Measurements from ENCODE around the gene FOXN3. TPM values are rescaled to one million over a fixed set of nuclear protein-coding genes. Genes with fewer than 3 reads are reported as not detected.

Gene FOXN3
- total and polyA plus RNA-seq, 2 experiments from 2014 or later, result 98.9 to 167 TPM

GRCh38 chr14:89411976-89412375 lies 5.1 kb downstream of the FOXN3 start:
- H3K36me3 Mint-ChIP-seq (ENCODE audit: low read depth), result peaks cover 87% of the 10 kb centered on the region
- Histone ChIP-seq H3K9me2 (ENCODE audit: insufficient read depth) (no peaks in the 10 kb centered on the region; the same call in 1 of the 2 replicates), H4K20me1 (replicated peaks; ENCODE audit: insufficient read depth) (peaks cover 70% of the 10 kb centered on the region), H3K27me3 (ENCODE audit: insufficient read depth) (no peaks in the 10 kb centered on the region), H3K4me1 (ENCODE audit: insufficient read depth) (peaks cover 79% of the 10 kb centered on the region), H3K4me2 (no peak overlapping the region), H3K4me3 (no peak overlapping the region), H3K27ac (ENCODE audit: low read depth) (0 out of 2 replicates have a peak overlapping the region, but pooled peaks have one; percentile 63), H3K36me3 (ENCODE audit: insufficient read depth) (peaks cover 26% of the 10 kb centered on the region), H3F3A (replicated peaks; ENCODE audit: low read depth) (peaks cover 22% of the 10 kb centered on the region; the same call in 1 of the 2 replicates), H3K79me2 (replicated peaks; ENCODE audit: insufficient read depth) (peaks cover 97% of the 10 kb centered on the region), H2AFZ (no peak overlapping the region)
- ATAC-seq (no peak), DNase-seq (ENCODE audit: low spot score) (no peak)
- peaks cover 13% of the 10 kb centered on the region for H3K27me3 Mint-ChIP-seq (ENCODE audit: insufficient read depth, low read depth, poor library complexity)
- H3K4me3 Mint-ChIP-seq, result no peak overlapping the region; the same call in 2 of the 3 replicates
- peaks cover 19% of the 10 kb centered on the region for H3K9me3 Mint-ChIP-seq
- TF ChIP-seq, protein P1, sequence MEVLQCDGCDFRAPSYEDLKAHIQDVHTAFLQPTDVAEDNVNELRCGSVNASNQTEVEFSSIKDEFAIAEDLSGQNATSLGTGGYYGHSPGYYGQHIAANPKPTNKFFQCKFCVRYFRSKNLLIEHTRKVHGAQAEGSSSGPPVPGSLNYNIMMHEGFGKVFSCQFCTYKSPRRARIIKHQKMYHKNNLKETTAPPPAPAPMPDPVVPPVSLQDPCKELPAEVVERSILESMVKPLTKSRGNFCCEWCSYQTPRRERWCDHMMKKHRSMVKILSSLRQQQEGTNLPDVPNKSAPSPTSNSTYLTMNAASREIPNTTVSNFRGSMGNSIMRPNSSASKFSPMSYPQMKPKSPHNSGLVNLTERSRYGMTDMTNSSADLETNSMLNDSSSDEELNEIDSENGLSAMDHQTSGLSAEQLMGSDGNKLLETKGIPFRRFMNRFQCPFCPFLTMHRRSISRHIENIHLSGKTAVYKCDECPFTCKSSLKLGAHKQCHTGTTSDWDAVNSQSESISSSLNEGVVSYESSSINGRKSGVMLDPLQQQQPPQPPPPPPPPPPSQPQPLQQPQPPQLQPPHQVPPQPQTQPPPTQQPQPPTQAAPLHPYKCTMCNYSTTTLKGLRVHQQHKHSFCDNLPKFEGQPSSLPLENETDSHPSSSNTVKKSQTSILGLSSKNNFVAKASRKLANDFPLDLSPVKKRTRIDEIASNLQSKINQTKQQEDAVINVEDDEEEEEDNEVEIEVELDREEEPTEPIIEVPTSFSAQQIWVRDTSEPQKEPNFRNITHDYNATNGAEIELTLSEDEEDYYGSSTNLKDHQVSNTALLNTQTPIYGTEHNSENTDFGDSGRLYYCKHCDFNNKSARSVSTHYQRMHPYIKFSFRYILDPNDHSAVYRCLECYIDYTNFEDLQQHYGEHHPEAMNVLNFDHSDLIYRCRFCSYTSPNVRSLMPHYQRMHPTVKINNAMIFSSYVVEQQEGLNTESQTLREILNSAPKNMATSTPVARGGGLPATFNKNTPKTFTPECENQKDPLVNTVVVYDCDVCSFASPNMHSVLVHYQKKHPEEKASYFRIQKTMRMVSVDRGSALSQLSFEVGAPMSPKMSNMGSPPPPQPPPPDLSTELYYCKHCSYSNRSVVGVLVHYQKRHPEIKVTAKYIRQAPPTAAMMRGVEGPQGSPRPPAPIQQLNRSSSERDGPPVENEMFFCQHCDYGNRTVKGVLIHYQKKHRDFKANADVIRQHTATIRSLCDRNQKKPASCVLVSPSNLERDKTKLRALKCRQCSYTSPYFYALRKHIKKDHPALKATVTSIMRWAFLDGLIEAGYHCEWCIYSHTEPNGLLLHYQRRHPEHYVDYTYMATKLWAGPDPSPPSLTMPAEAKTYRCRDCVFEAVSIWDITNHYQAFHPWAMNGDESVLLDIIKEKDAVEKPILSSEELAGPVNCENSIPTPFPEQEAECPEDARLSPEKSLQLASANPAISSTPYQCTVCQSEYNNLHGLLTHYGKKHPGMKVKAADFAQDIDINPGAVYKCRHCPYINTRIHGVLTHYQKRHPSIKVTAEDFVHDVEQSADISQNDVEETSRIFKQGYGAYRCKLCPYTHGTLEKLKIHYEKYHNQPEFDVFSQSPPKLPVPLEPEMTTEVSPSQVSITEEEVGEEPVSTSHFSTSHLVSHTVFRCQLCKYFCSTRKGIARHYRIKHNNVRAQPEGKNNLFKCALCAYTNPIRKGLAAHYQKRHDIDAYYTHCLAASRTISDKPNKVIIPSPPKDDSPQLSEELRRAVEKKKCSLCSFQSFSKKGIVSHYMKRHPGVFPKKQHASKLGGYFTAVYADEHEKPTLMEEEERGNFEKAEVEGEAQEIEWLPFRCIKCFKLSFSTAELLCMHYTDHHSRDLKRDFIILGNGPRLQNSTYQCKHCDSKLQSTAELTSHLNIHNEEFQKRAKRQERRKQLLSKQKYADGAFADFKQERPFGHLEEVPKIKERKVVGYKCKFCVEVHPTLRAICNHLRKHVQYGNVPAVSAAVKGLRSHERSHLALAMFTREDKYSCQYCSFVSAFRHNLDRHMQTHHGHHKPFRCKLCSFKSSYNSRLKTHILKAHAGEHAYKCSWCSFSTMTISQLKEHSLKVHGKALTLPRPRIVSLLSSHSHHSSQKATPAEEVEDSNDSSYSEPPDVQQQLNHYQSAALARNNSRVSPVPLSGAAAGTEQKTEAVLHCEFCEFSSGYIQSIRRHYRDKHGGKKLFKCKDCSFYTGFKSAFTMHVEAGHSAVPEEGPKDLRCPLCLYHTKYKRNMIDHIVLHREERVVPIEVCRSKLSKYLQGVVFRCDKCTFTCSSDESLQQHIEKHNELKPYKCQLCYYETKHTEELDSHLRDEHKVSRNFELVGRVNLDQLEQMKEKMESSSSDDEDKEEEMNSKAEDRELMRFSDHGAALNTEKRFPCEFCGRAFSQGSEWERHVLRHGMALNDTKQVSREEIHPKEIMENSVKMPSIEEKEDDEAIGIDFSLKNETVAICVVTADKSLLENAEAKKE (CRISPR knock-in tag; IDR thresholded peaks at IDR 0.05), result no peak
- TF ChIP-seq STAT1 (IDR thresholded peaks at IDR 0.05; ENCODE audit: unreplicated experiment) (no peak), NANOG (IDR thresholded peaks at IDR 0.05; ENCODE audit: borderline replicate concordance) (no peak), ZNF114 (CRISPR knock-in tag; IDR thresholded peaks at IDR 0.05) (no peak), REST (IDR thresholded peaks at IDR 0.05; ENCODE audit: unreplicated experiment) (no peak), JUNB (IDR thresholded peaks at IDR 0.05; ENCODE audit: unreplicated experiment) (no peak), ZNF331 (CRISPR knock-in tag; IDR thresholded peaks at IDR 0.05; ENCODE audit: low read depth) (no peak), EZH2phosphoT487 (IDR thresholded peaks at IDR 0.05; ENCODE audit: unreplicated experiment) (no peak), POLR2AphosphoS5 (IDR thresholded peaks at IDR 0.05; ENCODE audit: low read depth) (no peak), CREB1 (CRISPR knock-in tag; IDR thresholded peaks at IDR 0.05; ENCODE audit: low read depth) (no peak)
- TF ChIP-seq, protein P2, sequence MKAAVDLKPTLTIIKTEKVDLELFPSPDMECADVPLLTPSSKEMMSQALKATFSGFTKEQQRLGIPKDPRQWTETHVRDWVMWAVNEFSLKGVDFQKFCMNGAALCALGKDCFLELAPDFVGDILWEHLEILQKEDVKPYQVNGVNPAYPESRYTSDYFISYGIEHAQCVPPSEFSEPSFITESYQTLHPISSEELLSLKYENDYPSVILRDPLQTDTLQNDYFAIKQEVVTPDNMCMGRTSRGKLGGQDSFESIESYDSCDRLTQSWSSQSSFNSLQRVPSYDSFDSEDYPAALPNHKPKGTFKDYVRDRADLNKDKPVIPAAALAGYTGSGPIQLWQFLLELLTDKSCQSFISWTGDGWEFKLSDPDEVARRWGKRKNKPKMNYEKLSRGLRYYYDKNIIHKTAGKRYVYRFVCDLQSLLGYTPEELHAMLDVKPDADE (IDR thresholded peaks at IDR 0.05), result no peak
- TF ChIP-seq, protein P3, sequence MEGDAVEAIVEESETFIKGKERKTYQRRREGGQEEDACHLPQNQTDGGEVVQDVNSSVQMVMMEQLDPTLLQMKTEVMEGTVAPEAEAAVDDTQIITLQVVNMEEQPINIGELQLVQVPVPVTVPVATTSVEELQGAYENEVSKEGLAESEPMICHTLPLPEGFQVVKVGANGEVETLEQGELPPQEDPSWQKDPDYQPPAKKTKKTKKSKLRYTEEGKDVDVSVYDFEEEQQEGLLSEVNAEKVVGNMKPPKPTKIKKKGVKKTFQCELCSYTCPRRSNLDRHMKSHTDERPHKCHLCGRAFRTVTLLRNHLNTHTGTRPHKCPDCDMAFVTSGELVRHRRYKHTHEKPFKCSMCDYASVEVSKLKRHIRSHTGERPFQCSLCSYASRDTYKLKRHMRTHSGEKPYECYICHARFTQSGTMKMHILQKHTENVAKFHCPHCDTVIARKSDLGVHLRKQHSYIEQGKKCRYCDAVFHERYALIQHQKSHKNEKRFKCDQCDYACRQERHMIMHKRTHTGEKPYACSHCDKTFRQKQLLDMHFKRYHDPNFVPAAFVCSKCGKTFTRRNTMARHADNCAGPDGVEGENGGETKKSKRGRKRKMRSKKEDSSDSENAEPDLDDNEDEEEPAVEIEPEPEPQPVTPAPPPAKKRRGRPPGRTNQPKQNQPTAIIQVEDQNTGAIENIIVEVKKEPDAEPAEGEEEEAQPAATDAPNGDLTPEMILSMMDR (conservative IDR thresholded peaks at IDR 0.05; ENCODE audit: low read depth in 2 of 2), result no peak
- peaks cover 61% of the 10 kb centered on the region for H3K4me1 Mint-ChIP-seq
- no peak overlapping the region for H3K27ac Mint-ChIP-seq

Data from GM23338 (cell line).